NCI-H345 (cell line): ENCODE results near the gene DNM3.

Experiments
- DNase-seq: peaks from one replicate; lab custom pipeline; 2025; lab: John Stamatoyannopoulos, UW

The DNM3 gene

DNA sequence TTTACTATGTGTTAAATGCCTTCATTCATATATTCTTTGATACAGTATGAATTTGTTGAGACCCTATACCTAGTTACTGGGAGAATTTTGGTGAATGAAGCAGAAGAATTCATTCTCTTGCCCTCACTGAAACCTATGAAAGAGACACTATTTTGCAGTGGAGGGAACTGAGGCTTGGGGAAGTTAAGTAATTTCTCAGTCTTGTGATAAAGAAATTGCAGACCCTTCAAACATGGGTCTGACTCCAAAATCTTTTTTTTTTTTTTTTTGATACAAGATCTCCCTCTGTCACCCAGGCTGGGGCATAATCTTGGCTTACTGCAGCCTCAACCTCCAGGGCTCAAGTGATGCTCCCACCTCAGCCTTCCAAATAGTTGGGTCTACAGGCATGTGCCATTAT is 132.1 kb downstream of the DNM3 start:
- DNase-seq, result no peak

DNA sequence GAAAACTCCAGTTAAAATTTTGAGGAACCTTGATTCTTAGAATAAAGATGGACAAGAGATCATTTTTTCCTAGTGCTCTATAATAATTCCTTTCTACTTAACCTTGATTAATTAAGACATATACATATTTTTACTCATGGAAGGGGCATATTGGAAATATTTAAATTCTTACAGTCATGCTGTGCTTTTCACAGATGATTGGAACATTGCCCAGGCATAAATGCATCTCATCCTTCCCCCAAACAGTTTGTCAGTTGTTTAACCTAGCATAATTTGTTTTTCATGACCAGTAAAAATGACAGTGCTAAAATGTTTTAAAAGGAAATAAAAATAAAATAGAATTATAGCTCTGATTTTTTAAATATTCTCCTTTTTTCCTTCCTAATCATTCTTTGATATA is 140.0 kb downstream of the DNM3 start:
- no peak for DNase-seq

DNA sequence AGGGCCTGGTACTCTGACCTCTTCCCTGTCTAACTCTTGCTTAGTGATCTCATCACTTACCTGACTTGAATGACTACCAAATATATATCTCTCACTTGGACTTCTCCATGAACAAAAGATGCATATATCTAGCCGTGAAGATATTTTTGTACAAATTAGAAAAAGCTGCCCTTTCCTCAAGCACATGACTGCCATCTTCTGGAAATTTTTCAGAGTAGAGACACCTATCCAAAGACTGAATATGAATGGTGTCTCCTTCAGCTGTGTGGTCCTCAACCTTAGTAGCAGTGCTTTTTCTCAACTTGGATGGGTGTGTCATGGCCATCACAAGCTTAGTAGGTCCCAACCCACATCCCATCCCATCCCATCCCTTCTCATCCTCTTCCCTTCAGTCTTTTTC is 142.3 kb downstream of the DNM3 start:
- peak; percentile 2 for DNase-seq

DNA sequence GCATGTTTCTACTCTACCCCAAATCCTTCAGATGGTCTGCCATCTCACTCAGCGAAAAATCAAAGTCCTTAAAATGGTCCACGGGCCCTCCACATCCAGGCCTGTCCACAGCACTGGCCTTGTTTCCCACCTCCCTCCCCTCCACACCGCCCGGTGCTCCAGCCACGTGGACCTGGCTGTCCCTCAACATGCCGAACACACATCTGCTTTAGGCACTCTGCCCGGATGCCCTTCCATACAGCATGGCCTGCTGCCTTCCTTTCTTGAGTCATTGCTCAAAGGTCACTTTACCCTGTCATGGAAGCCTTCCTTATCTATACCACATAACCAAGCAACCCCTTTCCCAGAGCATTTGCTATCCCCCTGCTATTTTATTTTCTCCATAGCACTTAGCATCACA is 143.0 kb downstream of the DNM3 start:
- no peak for DNase-seq

DNA sequence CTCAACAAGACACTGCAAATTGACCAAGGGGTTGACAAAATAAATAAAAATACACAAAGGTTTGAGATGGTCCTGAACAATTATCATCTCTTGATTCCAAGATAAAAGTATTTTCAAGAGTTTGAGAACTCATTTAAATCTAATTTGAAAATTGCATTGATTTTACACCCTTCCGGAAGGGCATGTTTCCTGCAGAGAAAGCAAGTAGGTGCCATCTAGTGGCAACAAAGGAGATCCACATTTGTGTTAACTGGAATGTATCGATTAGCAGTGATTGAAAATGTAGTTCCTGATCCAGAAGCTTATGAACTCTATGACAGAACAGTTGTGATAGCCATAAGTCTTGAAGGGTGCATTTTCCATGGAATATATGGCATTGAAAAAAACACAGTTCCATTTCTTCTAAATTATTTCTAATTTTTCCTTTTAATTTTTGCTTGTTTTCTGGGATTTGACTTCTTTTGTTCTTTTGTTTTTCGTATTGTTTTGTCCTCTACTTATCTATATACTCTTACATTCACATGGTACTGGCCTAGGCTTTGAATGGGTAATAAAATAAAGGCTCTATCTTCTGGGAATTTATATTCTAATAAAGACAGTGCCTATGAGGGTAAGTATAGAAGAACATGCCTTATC is 143.7 kb downstream of the DNM3 start:
- DNase-seq, result peak; percentile 51

DNA sequence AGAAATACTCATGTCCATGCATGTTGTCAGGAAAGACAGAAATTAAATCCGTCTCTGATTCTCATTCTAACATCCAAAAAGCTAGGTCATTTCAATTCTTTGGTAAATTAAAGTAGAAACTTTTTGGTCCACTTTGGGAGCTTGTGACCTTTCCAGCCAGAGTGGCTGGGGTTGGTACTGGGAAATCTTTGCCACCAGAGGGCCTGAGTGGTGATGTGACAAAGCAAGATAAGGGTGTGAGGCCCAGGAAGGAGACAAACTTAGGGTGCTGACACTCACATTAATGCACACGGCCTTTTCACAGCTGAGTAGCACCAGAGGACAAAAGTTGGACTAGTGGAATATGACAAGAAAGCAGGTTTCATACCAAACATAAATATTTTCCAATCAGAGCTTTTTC is 144.3 kb downstream of the DNM3 start:
- DNase-seq, result no peak

DNA sequence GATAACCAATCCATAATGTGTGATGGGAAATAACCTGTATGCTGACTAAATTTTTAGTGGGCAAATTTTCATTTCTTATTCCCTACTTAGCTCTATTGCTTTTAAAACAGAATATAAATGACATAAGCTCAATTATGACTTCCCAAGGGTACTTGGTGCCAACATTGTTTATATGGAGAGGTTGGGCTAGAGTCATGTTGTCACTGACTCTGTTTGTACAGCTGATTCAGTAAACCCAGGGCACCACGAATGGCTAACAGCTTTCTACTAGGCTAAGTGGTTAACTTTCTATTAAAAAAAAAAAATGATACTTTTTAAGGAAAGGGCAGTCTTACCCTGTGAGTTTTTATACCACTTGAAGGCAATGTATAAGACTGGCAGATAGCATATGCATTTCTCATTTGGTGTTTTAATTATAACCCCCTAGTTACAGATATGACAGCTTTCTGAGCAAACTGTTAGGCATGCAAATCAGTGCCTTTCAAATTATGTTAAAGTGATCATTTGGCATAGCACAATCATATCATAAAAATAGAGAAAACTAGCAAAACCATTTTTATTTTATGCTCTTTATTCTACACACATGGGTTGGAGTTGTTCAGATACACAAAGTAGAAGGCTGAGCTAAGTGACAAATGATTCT is 147.1 kb downstream of the DNM3 start:
- DNase-seq, result peak; percentile 12

DNA sequence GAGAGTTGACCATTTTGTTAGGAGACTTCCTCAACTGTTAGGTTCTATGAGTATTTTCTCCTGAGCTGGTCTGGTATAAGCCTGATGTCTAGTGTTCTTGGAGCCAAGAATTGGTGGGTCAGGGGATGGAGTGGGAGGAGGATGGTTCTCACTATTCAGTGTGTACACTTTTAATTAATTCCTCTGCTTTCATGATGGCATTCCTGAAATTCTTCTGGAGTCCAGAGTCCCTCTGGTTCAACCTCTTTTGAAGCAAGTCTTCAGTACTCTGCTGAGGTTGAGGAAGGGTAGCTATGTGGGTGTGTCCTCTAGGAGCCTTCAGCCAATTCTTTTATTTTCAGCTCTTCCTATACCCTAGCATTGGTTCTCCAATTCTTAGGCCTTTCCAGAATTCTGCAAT is 149.1 kb downstream of the DNM3 start:
- DNase-seq, result no peak

DNA sequence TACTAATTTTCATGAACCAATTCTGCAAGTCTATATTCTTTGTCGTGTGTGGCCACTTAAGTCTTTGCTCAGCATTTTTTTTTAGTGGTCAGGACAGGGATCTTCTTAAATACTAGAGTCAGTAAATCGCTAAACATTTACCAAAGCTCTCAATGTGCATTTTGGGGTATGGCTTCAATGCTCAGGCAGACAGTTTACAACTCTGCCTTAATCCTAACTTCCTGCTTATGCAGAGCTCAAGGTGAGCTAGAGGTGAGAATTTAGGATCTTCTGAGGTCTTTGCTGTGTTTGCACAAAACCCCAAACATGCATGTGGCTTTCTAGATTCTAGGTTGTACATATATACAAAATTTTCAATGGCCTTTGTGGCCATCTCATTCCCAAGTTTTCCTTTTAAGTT is 153.0 kb downstream of the DNM3 start:
- no peak for DNase-seq

DNA sequence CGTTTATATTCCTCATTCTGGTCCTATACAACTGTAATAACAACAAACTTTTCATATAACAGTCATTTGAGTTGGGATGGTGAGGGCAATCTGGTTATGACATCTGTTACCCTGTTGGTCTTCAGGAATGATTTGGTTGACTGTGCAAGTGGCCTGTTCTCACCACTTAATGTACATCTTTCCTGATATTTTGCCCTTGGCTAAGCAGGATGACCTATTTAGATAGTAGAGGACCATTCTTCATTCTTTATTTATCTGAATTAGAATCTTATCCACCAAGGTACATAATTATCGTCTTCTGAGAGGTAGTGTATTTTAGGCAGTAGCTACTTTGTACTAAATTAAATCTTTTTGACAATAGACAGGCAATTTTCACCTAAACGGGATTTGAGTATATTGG is 154.3 kb downstream of the DNM3 start:
- DNase-seq, result no peak

DNA sequence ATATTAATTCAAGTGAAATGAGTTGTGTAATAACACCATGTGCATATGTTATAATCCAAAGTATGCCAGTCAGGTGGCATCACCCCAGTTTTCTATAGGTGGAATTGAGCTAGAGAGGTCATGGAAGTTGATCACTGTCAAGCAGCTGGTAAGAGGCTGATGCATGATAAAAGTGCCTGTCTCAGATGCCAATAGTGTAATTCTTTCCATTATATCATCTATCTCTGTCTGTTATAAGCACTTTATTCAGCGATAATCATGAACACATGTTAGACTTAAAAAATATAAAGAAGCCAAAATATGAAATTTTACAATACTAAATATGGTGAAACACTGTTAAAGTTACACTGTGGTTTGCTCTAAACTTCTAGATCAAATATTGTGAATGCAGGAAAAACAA is 156.6 kb downstream of the DNM3 start:
- DNase-seq, result no peak

DNA sequence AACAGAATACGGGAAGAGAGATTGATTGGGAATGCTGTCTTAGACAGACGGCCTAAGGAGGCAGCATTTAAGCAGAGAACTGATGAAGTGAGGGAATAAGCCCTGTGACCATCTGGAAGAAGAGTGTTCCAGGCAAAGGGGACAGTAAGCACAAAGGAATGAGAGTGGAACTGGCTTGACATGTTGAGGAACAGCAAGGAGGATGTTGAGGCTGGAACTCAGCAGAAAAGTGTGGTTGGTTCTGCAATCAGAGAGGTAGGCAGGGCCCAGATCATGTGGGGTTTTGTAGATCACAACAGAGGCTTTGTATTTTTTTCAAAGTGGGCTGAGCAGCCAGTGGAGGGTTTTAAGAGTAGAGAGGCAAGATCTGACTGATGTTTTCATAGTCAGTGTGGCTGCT is 157.4 kb downstream of the DNM3 start:
- DNase-seq, result no peak

DNA sequence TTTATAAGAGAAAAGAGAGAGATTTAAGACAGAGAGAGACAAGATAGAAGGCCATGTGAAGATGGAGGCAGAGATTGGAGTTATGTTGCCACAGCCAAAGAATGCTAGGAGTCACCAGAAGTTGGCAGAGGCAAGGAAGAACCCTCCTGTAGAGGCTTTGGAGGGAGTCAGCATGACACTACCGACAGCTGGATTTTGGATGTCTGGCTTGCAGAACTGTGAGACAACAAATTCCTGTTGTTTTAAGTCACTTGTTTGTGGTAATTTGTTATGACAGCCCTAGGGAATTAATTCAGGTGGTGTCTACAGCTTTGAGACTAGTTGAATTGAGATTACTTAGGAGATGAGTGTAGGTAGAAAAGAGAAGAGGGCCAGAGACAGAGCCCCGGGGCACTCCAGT is 158.5 kb downstream of the DNM3 start:
- no peak for DNase-seq

DNA sequence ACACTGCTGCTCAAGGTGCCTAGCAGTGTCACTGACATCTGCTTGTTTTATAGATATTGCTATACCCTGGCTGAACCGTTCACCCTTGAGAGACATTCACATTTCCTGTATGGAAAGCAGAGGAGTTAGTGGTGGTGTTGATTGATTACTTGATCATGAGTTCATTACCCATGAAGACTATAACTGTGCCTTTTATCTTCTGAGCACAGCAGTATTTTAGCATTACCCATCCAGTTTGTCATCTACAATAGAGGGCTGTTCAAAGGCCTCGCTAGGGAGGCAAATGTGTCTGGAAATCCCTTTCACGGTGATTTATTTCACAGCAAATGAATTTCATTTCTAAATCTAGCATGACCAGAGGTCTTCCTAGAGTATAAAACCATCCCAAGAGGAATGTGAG is 160.0 kb downstream of the DNM3 start:
- no peak for DNase-seq

DNA sequence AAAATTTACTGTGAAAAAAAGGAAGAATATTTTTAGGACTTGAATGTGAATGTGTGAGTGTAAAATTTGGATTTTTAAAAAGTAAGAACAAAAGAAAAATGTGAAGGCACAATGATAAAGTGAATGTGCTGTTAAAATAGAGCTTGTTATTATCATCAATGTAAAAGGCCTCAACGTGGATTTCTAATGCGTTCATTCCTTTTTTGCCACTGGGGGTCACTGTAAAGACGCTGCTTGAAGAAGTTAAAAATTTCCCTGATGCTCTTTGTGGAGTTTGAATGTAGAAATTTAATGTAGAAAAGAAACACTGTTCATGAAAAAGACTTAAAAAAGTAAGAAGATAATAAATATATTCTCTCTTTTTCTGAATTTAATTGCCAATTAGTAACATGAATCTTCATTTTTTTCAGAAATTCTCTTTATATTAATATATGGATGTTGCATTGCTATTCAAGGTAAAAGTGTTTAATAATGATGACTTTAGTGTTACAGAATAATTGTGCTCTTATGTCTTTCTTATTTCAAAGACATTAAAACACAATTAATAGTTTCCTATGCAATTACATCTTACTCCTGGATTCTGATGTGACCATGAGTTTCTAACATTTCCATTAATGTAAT is 161.5 kb downstream of the DNM3 start:
- peak; percentile 33 for DNase-seq

DNA sequence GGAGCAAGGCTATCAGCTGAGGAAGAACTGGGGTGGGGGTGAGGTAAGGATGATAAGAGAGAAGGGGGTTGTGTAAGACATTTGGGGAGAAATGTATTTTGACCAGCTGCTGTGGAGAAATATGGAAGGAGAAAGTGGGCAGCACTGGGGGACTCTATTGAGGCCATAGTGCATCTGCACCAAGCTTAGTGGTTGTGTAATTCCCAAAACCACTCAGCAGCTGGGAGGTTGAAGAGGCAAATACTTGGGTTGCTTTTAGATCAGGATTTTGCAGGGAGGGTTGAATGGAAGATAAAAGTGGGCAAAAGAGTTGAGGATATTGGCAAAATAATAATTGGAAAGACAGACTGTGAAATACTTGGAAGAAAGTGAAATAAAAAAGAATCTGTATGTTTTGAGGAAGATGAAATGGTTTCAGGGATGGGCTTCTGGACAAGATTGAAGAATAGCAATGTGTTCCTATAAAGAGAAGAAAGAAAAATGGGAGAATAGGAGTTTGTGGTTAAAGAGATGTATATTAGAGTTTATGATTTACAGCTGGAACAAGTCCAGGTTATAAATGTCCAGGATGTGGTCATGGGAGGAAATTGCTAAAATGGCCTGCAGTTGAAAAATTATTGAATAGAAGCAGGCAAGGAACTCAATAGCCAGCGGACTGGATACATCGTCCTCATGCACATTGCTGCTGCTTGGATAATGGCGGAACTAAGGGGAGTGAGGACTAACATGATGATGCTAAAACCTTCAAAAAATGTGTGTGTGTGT is 162.7 kb downstream of the DNM3 start:
- DNase-seq, result no peak

DNA sequence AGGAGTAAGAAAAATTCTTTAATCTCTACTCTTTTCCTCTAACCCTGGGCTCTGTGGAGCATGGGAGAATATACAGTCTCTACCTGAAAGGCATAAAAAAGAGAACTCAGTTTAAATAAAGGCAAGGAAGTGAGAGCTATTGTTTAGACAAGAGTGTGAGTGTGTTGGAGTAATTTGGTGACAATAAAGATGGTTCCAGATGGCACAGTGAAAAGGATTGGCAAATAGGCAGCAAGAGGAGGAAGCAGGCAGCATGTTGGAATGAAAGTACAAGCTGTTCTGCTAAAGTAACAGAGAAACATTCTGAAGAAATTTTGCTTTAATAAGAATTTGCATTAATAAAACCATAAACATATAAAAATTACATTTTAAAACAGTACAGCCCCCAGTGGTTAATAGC is 163.4 kb downstream of the DNM3 start:
- DNase-seq, result no peak

DNA sequence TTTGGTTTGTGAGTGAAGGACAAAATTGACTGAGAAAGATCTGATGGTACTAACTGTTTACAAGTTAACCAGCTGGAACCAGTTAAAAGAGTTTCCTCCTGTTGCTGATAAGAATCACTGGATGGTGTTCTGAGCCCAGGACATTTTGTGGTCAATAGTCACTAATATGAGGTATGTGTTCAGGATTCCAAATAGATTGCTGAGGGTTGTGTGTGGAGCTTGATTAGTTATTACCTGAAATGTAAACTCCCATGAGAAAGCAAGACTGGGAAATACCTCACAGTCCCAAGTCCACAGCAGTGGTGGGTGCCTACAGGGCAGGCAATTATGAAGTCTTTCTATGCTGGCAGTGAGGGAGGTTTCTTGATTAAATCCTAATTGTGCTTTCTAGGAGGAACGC is 164.6 kb downstream of the DNM3 start:
- no peak for DNase-seq

DNA sequence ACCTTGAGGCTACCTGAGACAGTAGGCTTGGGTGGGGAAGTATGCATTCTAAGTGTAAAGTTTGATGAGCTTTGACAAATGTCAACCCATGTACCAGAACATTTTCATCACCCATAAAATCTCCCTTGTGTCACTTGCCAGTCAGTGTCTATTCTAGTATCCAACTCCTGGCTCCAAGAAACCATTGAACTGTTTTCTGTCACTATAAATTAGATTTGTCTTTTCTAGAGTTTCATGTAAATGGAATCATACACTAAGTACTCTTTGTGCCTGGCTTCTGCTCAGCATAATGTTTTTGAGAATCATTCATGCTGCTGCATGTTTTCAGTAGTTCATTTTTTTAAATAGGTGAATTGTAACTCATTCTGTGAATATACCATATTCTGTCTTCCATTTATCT is 165.4 kb downstream of the DNM3 start:
- DNase-seq, result no peak

DNA sequence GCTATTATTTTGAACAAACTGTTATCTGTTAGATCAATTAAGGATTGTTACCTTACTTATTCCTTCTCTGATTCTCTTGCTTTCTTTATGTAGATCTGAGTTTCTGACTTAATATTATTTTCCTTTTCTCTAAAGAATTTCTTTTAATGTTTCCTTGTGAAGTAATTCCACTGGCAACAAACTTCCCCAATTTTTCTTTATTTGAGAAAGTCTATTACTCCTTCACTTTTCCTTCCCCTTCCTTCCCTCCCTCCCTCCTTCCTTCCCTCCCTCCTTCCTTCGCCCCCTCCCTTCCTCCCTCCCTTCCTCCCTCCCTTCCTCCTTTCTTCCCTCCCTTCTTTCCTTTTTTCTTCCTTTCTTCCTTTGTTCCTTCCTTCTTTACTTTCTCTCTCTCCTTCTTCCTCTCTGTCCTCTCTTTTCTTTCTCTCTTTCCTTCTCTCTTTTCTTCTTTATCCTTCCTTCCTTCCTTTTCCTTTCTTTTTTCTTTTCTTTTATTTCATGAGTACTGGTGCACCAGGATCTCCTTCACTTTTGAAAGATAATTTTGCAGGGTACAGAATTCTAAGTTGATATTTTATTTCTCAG is 177.5 kb downstream of the DNM3 start:
- DNase-seq, result no peak

DNA sequence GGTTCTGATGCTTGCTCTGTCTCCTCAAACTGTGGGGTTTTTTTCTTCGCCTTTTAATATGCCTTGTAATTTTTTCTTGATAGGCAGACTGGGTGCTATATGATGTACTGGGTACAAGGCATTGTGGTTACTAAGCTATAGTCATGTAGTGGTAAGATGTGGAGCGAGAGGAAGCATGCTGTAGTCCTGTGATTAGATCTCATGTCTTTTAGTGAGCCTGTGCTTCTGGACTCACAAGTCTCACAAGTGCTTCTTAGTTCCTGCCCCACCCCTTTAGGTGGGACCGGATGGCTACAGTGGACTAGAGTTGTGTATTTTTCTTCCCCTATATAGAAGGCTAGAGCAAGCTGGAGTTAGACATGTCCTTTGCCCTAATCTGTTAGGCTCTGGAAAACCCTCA is 178.7 kb downstream of the DNM3 start:
- no peak for DNase-seq

DNA sequence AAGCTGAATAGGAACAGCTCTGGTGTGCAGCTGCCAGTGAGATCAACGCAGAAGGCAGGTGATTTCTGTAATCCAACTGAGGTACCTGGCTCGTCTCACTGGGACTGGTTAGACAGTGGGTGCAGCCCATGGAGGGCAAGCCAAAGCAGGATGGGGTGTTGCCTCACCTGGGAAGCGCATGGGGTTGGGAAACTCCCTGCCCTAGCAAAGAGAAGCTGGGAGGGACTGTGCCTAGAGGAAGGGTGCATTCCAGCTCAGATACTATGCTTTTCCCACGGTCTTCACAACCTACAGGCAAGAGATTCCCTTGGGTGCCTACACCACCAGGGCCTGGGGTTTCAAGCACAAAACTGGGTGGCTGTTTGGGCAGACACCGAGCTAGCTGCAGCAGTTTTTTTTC is 183.2 kb downstream of the DNM3 start:
- no peak for DNase-seq
